ENCODE results near the gene MIPOL1.
A peak's percentile ranks its signal among the peaks of the same experiment; 100 is the strongest.

- TF ChIP-seq CTCF (IDR thresholded peaks at IDR 0.05): peak; percentile 48 to 76 (median 54)
- TF ChIP-seq POLR2A (IDR thresholded peaks at IDR 0.05): no peak
Measured at GRCh38 chr14:37246427-37246829, 48.7 kb downstream of the MIPOL1 start.

Measured in tibial nerve (tissue), 3 donors.